ENCODE measurements around the gene DAPK2.

DNA sequence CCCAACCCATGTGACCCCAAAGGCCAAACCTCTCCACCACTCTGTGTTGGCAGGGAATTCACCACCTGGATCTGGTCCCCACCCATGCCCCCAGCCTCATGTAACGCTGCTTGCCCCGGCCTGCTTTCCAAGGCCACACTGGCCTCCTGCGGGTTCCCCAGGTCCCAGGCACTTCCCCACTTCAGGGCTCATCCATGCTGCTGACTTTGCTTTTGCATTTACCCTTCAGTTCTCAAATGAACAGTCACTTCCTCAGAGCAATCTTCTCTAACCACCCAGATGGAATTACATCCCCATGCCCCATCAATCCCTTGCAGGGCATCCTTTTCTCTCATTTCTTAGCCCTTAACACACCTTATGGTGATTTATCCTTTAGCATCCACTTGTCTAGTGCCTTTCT lies 9.2 kb downstream of the DAPK2 start:
- no peak for TF ChIP-seq REST (IDR thresholded peaks at IDR 0.05; ENCODE audit: low read depth)
- no peak for TF ChIP-seq EGR1 (IDR thresholded peaks at IDR 0.05)
- TF ChIP-seq EP300 (IDR thresholded peaks at IDR 0.05; ENCODE audit: borderline replicate concordance) = no peak
- no peak for TF ChIP-seq TCF12 (IDR thresholded peaks at IDR 0.05; ENCODE audit: low read depth)
- TF ChIP-seq CEBPB (IDR thresholded peaks at IDR 0.05) = no peak
- TF ChIP-seq FOXM1 (IDR thresholded peaks at IDR 0.05; ENCODE audit: borderline replicate concordance, low read depth) = no peak
- no peak for TF ChIP-seq USF1 (IDR thresholded peaks at IDR 0.05)
- no peak for TF ChIP-seq TEAD4 (IDR thresholded peaks at IDR 0.05)
- TF ChIP-seq MAX (IDR thresholded peaks at IDR 0.05) = no peak

All from Ishikawa (cell line).